Central memory CD8-positive, alpha-beta T cell (primary cell): ENCODE measurements around the gene MAP3K2.

Experiments used
- ATAC-seq: fragments of 150-1000 bp; cut with Tn5 transposase; replicated peaks from 2 replicates; pipeline ENCODE4 v1.10.0; 2022; ENCODE audit warnings: mild to moderate bottlenecking, moderate FRiP score, moderate number of reproducible peaks; ENCODE audit not compliant: poor library complexity, severe bottlenecking; ENCODE audit errors: extremely low read depth
- DNase-seq, 2 donors: peaks; one replicate each; pipeline ENCODE4 v3.0.0; 2021; ENCODE audit warnings: low spot score in 2 of 2
- H3K27ac Mint-ChIP-seq: one replicate; pipeline ENCODE4 v1.8.0; 2022; ENCODE audit warnings: low read depth, mild to moderate bottlenecking, moderate library complexity, mixed read lengths
- H3K27me3 Mint-ChIP-seq: one replicate; pipeline ENCODE4 v1.8.0; 2022; ENCODE audit warnings: mixed read lengths
- H3K36me3 Mint-ChIP-seq: one replicate; pipeline ENCODE4 v1.8.0; 2022; ENCODE audit warnings: mild to moderate bottlenecking, moderate library complexity, mixed read lengths; ENCODE audit not compliant: insufficient read depth
- H3K4me1 Mint-ChIP-seq: one replicate; pipeline ENCODE4 v1.8.0; 2022; ENCODE audit warnings: mixed read lengths
- H3K4me3 Mint-ChIP-seq: one replicate; pipeline ENCODE4 v1.8.0; 2022; ENCODE audit warnings: mild to moderate bottlenecking, moderate library complexity, mixed read lengths
- H3K9me3 Mint-ChIP-seq: one replicate; pipeline ENCODE4 v1.8.0; 2022; ENCODE audit warnings: mixed read lengths

The MAP3K2 gene

DNA sequence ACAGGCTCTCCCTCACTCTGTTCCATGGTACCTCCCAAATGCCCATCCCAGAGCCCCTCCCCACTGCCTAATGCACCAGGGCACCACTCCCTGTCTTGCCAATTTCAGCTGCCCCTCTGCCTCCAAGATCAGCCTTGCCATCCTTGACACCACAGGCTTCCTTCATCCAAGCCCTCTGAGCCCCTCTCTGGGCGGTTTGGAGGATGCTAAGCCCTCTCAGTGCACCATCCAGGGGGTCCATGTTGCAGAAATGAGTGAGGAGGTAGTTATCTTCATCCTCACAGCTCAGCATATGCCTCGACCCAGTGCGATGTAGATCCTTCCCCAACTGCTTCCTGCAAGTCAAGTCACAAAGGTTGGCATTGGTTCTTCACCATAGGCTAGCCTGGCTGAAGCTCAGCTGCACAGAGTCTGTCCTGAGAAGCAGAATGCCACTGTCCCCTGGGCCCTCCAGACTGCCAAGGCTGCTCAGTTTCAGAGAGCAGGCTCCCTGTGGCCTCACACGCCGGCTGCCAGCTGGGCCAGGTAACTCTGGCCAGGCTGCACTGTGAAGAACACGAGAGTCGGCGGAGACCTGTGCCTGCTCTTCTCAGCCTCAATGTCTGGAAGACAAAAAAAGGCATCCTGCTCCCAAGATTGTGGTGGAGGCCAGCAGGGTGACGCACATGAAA lies 9.9 kb upstream of the MAP3K2 start:
- no peak for ATAC-seq
- Mint-ChIP-seq H3K9me3 (no peaks in the 10 kb centered on the region), H3K27me3 (no peaks in the 10 kb centered on the region), H3K4me3 (no peak overlapping the region), H3K4me1 (no peaks in the 10 kb centered on the region), H3K27ac (no peak overlapping the region), H3K36me3 (no peaks in the 10 kb centered on the region)
- no peak for DNase-seq

DNA sequence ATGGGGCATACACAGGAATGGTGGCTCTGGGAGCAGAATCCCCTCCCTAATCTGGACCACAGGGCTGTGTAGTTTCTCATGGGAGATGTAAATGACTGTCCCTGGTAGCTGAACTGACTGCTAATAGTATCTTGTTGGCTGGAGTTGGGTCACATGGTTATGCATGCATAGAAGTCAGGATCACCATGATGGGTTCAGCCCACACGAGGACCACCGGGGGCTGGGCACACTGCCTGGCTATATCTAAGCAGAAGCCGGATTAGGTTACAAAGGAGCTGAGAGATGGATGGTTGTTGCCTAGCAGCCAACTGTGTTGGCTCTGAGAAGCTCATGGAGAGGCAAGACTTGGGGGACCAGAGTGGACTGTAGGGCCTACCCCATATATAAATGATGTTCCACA lies 6.7 kb upstream of the MAP3K2 start:
- Mint-ChIP-seq H3K36me3 (peaks cover 2% of the 10 kb centered on the region), H3K27me3 (no peaks in the 10 kb centered on the region), H3K4me1 (peaks cover 8% of the 10 kb centered on the region), H3K9me3 (no peaks in the 10 kb centered on the region), H3K4me3 (no peak overlapping the region), H3K27ac (no peak overlapping the region)
- DNase-seq (no peak), ATAC-seq (no peak)

DNA sequence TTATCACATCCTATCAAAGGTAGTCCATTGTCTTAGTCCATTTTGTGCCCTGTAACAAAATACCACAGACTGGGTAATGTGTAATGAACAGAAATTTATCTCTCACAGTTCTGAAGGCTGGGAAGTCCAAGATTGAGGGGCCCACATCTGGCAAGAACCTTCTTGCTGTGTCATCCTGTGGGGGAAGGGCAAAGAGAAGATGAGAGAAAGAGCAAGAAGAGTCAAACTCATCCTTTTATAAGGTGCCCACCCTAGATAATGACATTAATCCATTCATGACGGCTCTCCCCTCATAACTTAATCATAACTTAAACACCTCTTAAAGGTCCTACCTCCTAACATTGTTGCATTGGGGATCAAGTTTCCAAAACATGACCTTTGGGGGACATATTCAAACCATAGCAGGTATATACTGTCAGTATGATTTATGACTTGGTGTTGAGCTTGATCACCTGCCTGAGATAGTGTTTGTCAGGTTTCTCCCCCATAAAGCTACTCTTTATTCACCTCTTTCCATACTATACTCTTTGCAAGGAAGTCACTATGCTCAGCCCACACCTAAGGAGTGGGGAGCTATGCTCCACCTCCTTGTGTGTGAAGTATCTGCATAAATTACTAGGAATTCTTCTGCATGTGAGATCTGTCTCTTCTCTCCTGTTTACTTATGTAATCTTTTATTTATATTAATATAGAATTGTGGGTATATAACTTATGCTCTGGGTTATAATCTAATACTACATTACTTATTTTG lies 5.2 kb upstream of the MAP3K2 start:
- H3K4me3 Mint-ChIP-seq = no peak overlapping the region
- no peaks in the 10 kb centered on the region for H3K9me3 Mint-ChIP-seq
- H3K4me1 Mint-ChIP-seq = peaks cover 23% of the 10 kb centered on the region
- H3K27ac Mint-ChIP-seq = no peak overlapping the region
- H3K36me3 Mint-ChIP-seq = peaks cover 15% of the 10 kb centered on the region
- DNase-seq (no peak), ATAC-seq (no peak)
- H3K27me3 Mint-ChIP-seq = no peaks in the 10 kb centered on the region

DNA sequence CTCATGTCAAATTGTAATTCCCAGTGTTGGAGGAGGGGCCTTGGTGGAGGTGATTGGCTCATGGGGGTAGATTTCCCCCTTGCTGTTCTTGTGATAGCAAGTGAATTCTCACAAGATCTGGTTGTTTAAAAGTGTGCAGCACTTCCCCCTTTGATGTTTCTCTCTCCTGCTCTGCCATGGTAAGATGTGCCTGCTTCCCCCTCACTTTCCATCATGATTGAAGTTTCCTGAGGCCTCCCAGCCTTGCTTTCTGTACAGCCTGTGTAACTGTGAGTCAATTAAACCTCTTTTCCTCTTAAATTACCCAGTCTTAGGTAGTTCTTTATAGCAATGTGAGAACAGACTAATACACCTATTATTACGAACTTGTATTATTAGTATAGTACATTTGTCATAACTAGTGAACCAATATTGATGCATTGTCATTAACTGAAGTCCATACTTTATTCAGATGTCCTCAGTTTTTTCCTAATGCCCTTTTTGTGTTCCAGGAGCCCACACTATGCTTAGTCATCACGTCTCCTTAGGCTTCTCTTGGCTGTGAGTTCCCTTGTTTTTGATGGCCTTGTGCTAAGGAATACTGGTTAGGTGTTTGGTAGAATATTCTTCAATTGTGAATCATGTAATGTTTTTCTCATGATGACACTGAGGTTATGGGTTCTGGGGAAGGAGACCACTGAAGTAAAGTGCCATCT lies 4.5 kb upstream of the MAP3K2 start:
- DNase-seq (no peak), ATAC-seq (no peak)
- Mint-ChIP-seq H3K9me3 (no peaks in the 10 kb centered on the region), H3K36me3 (peaks cover 21% of the 10 kb centered on the region), H3K27ac (peak overlapping the region; percentile 32), H3K27me3 (no peaks in the 10 kb centered on the region), H3K4me3 (no peak overlapping the region), H3K4me1 (peaks cover 24% of the 10 kb centered on the region)

DNA sequence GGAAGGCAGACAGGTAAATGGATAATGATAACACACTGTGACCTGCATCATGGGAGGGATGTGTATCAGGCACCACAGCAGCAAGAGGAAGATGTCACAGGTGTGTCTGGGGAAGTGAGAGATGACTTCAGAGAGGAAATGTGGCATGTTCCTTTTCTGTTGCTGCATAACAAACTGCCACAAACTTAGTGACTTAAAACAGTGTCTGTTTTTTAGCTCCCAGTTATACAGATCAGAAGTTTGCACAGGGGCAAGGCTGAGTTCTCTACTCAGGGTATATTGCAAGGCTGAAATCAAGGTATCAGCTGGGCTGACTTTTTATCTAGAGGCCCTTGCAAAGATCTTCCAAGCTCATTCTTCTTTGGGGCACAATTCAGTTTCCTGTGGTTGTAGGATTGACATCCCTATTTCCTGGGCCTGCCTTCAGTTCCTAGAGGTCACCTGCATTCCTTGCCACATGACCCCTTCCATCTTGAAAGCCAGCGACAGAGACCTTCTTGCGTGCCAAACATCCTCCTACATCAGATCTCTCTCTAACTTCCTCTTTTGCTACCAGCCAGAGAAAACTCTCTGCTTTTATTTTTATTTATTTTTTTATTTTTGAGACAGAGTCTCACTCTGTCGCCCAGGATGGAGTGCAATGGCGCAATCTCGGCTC lies 2.1 kb upstream of the MAP3K2 start:
- no peak for DNase-seq
- Mint-ChIP-seq H3K4me3 (no peak overlapping the region), H3K4me1 (peaks cover 45% of the 10 kb centered on the region), H3K36me3 (peaks cover 28% of the 10 kb centered on the region), H3K9me3 (no peaks in the 10 kb centered on the region), H3K27ac (peak overlapping the region; percentile 99), H3K27me3 (no peaks in the 10 kb centered on the region)
- no peak for ATAC-seq

DNA sequence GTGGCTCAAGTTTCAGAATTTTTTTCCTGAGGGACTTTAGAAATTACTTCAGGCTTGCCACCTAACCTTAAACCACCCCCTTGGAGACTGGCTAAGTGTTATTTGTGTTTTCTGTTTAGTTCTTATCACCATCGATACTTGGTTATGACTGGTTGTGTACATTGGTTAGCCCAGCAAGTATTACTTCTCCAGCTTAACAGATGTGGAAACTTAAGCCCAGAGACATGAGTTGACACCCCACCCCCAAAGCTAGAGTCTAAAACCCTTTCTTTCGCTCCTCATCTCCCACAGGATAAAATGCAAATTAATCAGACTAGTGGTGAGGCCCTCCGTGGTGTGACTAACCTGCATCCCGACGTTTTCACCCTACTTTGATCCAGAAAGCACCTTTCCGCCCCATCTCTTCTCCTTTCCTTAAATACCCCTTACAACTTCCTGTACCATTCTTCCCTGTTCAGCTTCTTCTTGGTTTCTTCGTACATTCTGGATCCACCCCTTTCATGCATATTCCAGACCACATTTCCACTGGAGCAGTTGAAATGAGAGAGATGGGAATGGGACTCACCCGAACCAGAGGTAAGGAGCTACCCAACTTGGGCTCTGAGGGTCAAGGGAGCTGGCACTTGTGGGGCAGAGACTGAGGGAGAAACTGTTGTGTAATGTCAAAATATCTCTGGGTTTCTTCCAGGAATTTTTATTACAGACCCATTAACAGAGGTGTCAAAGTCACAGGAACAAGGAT lies 819 bp upstream of the MAP3K2 start:
- Mint-ChIP-seq H3K4me3 (peak overlapping the region; percentile 86), H3K36me3 (peaks cover 29% of the 10 kb centered on the region), H3K27me3 (no peaks in the 10 kb centered on the region), H3K9me3 (no peaks in the 10 kb centered on the region), H3K27ac (peak overlapping the region; percentile 99), H3K4me1 (peaks cover 53% of the 10 kb centered on the region)
- DNase-seq (no peak), ATAC-seq (peak; percentile 44)

DNA sequence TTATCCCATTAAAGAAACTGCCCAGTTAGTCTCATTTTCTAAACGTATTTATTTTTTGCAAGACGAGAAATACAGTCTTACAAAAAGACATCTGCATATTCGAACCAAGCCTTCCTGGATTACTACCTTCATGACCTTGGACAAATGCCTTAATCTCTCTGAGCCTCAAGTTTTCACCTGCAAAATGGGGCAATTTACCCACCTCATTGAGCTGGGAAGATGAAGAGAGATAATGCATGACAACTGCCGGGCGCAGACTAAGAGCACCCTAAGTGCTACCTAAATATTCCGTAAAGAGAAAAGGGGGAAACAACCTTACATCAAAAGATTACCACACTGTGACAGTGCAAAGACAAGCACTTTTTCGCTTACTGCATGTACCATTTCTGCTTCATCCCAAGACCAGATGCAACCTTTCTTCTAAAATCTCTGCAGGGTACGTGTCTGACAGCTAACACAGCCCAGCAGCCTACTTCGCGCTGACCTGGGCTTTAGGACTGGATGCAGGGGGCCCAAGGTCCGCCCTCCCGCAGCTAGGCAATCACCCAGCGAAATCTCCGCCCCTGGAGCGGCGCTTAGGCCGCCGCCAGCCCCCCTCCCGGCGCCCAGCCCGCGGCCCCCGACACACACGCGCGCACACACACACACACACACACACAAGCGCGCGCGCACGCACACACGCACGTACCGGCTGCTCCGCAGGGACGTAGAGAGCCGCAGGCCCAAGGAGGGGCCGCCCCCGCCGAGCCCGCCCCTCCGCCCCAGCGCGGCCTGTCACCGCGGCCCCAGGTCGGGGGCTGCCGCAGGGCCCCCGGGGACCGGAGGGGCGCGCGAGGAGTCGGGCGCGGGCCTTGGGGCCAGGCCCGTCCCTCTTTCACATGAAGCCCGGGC lies 766 bp downstream of the MAP3K2 start:
- Mint-ChIP-seq H3K27me3 (no peaks in the 10 kb centered on the region), H3K27ac (peak overlapping the region; percentile 99), H3K36me3 (peaks cover 35% of the 10 kb centered on the region), H3K4me1 (peaks cover 64% of the 10 kb centered on the region), H3K4me3 (peak overlapping the region; percentile 86), H3K9me3 (no peaks in the 10 kb centered on the region)
- peak; percentile 69 for ATAC-seq
- DNase-seq = peak; percentile 65 to 79

DNA sequence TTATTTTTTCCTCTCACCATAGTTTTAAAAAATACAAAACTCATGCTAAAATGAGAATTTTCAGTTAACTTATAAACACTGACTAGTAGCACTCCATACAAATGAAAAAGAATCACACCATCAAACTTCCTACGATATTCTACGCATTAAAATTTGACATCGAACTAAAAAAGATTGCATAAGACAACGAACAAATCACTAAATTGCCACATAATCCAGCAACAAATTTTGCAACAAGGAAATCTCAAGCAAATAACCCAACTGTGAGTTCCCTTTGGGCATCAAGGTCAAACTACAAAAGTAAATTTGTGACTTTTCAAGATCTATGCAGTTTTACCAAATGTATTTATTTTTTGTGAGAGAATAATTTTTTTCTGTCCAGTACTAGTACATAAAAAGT lies 1.5 kb downstream of the MAP3K2 start:
- peak overlapping the region; percentile 86 for H3K4me3 Mint-ChIP-seq
- no peaks in the 10 kb centered on the region for H3K27me3 Mint-ChIP-seq
- peak overlapping the region; percentile 99 for H3K27ac Mint-ChIP-seq
- H3K9me3 Mint-ChIP-seq = no peaks in the 10 kb centered on the region
- ATAC-seq (no peak), DNase-seq (no peak)
- peaks cover 35% of the 10 kb centered on the region for H3K36me3 Mint-ChIP-seq
- peaks cover 66% of the 10 kb centered on the region for H3K4me1 Mint-ChIP-seq

DNA sequence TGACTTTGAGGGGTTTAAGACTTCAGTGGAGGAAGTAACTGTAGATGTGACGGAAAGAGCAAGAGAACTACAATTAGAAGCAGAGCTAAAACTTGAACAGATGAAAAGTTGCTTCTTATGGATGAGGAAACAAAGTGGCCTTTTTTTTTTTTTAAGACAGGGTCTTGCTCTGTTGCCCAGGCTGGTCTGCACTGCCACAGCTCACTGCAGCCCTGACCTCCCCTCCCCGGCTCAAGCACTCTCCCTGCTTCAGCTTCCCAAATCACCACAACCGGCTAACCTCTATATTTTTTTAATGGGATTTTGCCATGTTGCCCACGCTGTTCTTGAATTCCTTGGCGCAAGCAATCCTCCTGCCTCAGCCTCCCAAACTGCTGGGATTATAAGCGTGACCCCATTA lies 3.2 kb downstream of the MAP3K2 start:
- no peaks in the 10 kb centered on the region for H3K27me3 Mint-ChIP-seq
- no peak for ATAC-seq
- H3K9me3 Mint-ChIP-seq = no peaks in the 10 kb centered on the region
- H3K36me3 Mint-ChIP-seq = peaks cover 35% of the 10 kb centered on the region
- no peak overlapping the region for H3K4me3 Mint-ChIP-seq
- DNase-seq = no peak
- H3K4me1 Mint-ChIP-seq = peaks cover 76% of the 10 kb centered on the region
- no peak overlapping the region for H3K27ac Mint-ChIP-seq

DNA sequence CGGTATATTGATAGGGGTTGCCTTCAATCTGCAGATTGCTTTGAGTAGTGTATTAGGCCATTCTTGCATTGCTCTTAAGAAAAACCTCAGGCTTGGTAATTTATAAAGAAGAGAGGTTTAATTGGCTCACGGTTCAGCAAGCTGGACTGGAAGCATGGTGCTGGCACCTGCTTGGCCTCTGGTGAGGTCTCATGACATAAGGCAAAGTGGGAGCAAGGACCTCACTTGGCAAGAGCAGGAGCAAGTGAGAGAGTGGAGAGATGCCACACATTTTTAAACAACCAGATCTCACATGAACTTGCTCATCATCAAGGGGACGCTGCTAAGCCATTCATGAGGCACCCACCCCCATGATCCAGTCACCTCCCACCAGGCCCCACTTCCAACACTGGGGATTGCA lies 4.9 kb downstream of the MAP3K2 start:
- no peak for ATAC-seq
- no peak overlapping the region for H3K4me3 Mint-ChIP-seq
- H3K9me3 Mint-ChIP-seq = no peaks in the 10 kb centered on the region
- H3K4me1 Mint-ChIP-seq = peaks cover 72% of the 10 kb centered on the region
- H3K27me3 Mint-ChIP-seq = no peaks in the 10 kb centered on the region
- no peak for DNase-seq
- no peak overlapping the region for H3K27ac Mint-ChIP-seq
- peaks cover 21% of the 10 kb centered on the region for H3K36me3 Mint-ChIP-seq

DNA sequence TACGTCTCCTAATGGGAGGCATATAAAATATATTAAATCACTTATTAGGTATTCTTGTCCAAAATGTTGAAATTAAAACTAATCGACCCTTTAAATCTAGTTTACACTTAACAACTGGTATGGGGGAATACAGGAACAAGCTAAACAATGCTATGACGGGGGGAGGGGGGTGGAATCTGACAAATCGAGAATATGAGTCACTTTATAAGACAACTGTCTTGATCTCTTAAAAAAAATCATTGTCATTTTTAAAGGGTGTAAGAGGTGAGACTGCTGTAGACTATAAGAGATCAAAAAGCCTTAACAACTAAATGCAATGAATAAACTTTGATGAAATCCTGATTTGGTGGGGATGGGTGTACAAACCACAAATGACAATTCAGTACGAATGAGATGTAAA lies 6.0 kb downstream of the MAP3K2 start:
- no peaks in the 10 kb centered on the region for H3K9me3 Mint-ChIP-seq
- H3K36me3 Mint-ChIP-seq = peaks cover 11% of the 10 kb centered on the region
- no peak overlapping the region for H3K4me3 Mint-ChIP-seq

More for the DNA sequence above, 6.0 kb downstream of the MAP3K2 start:
- Mint-ChIP-seq H3K27ac (no peak overlapping the region), H3K27me3 (no peaks in the 10 kb centered on the region), H3K4me1 (peaks cover 73% of the 10 kb centered on the region)
- DNase-seq (no peak), ATAC-seq (no peak)
